ENCODE data around the gene PTH.

Gene PTH

GRCh38 chr11:13446444-13446843, 49.4 kb downstream of the PTH start:
- DNase-seq: no peak

- no peak for DNase-seq
These were observed 50.2 kb downstream of the PTH start for GRCh38 chr11:13445588-13445987.
